ENCODE data around the gene CNGB1.
"Not testable (repeated sequence)": the region's sequence is repeated elsewhere in the genome, so short reads cannot be mapped to it uniquely, and the experiment has no call there.

The CNGB1 gene

GRCh38 chr16:57840833-57841232 is 130.1 kb downstream of the CNGB1 start:
- no peak overlapping the region for H3K9ac ChIP-seq (ENCODE audit: low read depth, low read length)
- H3K4me3 ChIP-seq (ENCODE audit: low read depth in 1 of 2, low read length in 2 of 2), result no peak overlapping the region
- DNase-seq (no peak), ATAC-seq (ENCODE audit: insufficient read depth, low read depth) (no peak)
- H3K27me3 ChIP-seq (ENCODE audit: insufficient read depth, low read length, poor library complexity), result no peaks in the 10 kb centered on the region
- H3K36me3 ChIP-seq (ENCODE audit: insufficient read depth, low read length), result no peaks in the 10 kb centered on the region
- TF ChIP-seq CTCF (IDR thresholded peaks at IDR 0.05; ENCODE audit: borderline replicate concordance, extremely low read depth, low read length, poor library complexity, severe bottlenecking), result no peak
- H3K4me2 ChIP-seq (ENCODE audit: insufficient read depth, low read length), result no peak overlapping the region
- H3K4me1 ChIP-seq (ENCODE audit: insufficient read depth, low read length), result no peaks in the 10 kb centered on the region
- H2AFZ ChIP-seq (ENCODE audit: low read depth, low read length), result no peak overlapping the region
- no peaks in the 10 kb centered on the region for H3K79me2 ChIP-seq (ENCODE audit: insufficient read depth, low read length)
- H4K20me1 ChIP-seq (ENCODE audit: insufficient read depth, low read length), result no peaks in the 10 kb centered on the region
- H3K9me3 ChIP-seq (ENCODE audit: insufficient read depth, low read length, severe bottlenecking), result no peaks in the 10 kb centered on the region
- H3K27ac ChIP-seq (ENCODE audit: low read length), result no peak overlapping the region

- TF ChIP-seq CTCF (IDR thresholded peaks at IDR 0.05; ENCODE audit: borderline replicate concordance, extremely low read depth, low read length, poor library complexity, severe bottlenecking) (no peak), EZH2 (IDR thresholded peaks at IDR 0.05; ENCODE audit: borderline replicate concordance, low read depth, low read length, severe bottlenecking) (no peak)
- Histone ChIP-seq H3K79me2 (ENCODE audit: insufficient read depth, low read length) (no peaks in the 10 kb centered on the region), H3K9me3 (ENCODE audit: insufficient read depth, low read length, severe bottlenecking) (no peaks in the 10 kb centered on the region), H3K9ac (ENCODE audit: low read depth, low read length) (no peak overlapping the region), H2AFZ (ENCODE audit: low read depth, low read length) (no peak overlapping the region), H3K27me3 (ENCODE audit: insufficient read depth, low read length, poor library complexity) (no peaks in the 10 kb centered on the region), H3K4me2 (ENCODE audit: insufficient read depth, low read length) (no peak overlapping the region), H4K20me1 (ENCODE audit: insufficient read depth, low read length) (no peaks in the 10 kb centered on the region), H3K36me3 (ENCODE audit: insufficient read depth, low read length) (no peaks in the 10 kb centered on the region), H3K4me3 (ENCODE audit: low read depth in 1 of 2, low read length in 2 of 2) (no peak overlapping the region), H3K27ac (ENCODE audit: low read length) (no peak overlapping the region), H3K4me1 (ENCODE audit: insufficient read depth, low read length) (no peaks in the 10 kb centered on the region)
- DNase-seq, result no peak
- ATAC-seq (ENCODE audit: insufficient read depth, low read depth), result no peak
Observed at GRCh38 chr16:57838161-57838560, 132.8 kb downstream of the CNGB1 start.

- Histone ChIP-seq H3K9me3 (ENCODE audit: insufficient read depth, low read length, severe bottlenecking) (no peaks in the 10 kb centered on the region), H3K9ac (ENCODE audit: low read depth, low read length) (no peak overlapping the region), H3K36me3 (ENCODE audit: insufficient read depth, low read length) (no peaks in the 10 kb centered on the region), H3K79me2 (ENCODE audit: insufficient read depth, low read length) (no peaks in the 10 kb centered on the region), H3K4me3 (ENCODE audit: low read depth in 1 of 2, low read length in 2 of 2) (no peak overlapping the region), H3K4me1 (ENCODE audit: insufficient read depth, low read length) (no peaks in the 10 kb centered on the region), H3K27me3 (ENCODE audit: insufficient read depth, low read length, poor library complexity) (no peaks in the 10 kb centered on the region), H3K27ac (ENCODE audit: low read length) (no peak overlapping the region), H2AFZ (ENCODE audit: low read depth, low read length) (no peak overlapping the region), H4K20me1 (ENCODE audit: insufficient read depth, low read length) (no peaks in the 10 kb centered on the region), H3K4me2 (ENCODE audit: insufficient read depth, low read length) (no peak overlapping the region)
- ATAC-seq (ENCODE audit: insufficient read depth, low read depth), result no peak
- no peak for DNase-seq
- no peak for TF ChIP-seq CTCF (IDR thresholded peaks at IDR 0.05; ENCODE audit: borderline replicate concordance, extremely low read depth, low read length, poor library complexity, severe bottlenecking)
- no peak for TF ChIP-seq EZH2 (IDR thresholded peaks at IDR 0.05; ENCODE audit: borderline replicate concordance, low read depth, low read length, severe bottlenecking)
Observed at GRCh38 chr16:57837305-57838125, 133.4 kb downstream of the CNGB1 start.

GRCh38 chr16:57835439-57835838 is 135.5 kb downstream of the CNGB1 start:
- not testable (repeated sequence) for H3K27ac ChIP-seq (ENCODE audit: low read length); ATAC-seq (ENCODE audit: insufficient read depth, low read depth); H3K9me3 ChIP-seq (ENCODE audit: insufficient read depth, low read length, severe bottlenecking); H2AFZ ChIP-seq (ENCODE audit: low read depth, low read length); H4K20me1 ChIP-seq (ENCODE audit: insufficient read depth, low read length); H3K4me2 ChIP-seq (ENCODE audit: insufficient read depth, low read length); H3K79me2 ChIP-seq (ENCODE audit: insufficient read depth, low read length); H3K9ac ChIP-seq (ENCODE audit: low read depth, low read length); H3K4me3 ChIP-seq (ENCODE audit: low read depth in 1 of 2, low read length in 2 of 2); H3K4me1 ChIP-seq (ENCODE audit: insufficient read depth, low read length); H3K27me3 ChIP-seq (ENCODE audit: insufficient read depth, low read length, poor library complexity); DNase-seq; H3K36me3 ChIP-seq (ENCODE audit: insufficient read depth, low read length)

Data from DND-41 (cell line).